GM18867 (cell line): ENCODE data around the gene GNLY.

Experiments
- ATAC-seq: cut with Tn5 transposase; IDR thresholded peaks from one replicate; pipeline ENCODE4 v1.9.1; 2021; ENCODE audit warnings: mild to moderate bottlenecking, moderate library complexity; ENCODE audit not compliant: unreplicated experiment

Gene GNLY

GRCh38 chr2:85741211-85741832 lies 47.2 kb downstream of the GNLY start:
- ATAC-seq, result no peak

GRCh38 chr2:85741833-85742455 lies 47.8 kb downstream of the GNLY start:
- ATAC-seq, result no peak

- no peak for ATAC-seq
These were observed 49.3 kb downstream of the GNLY start for GRCh38 chr2:85743304-85743978.

GRCh38 chr2:85744055-85744454 lies 49.9 kb downstream of the GNLY start:
- no peak for ATAC-seq

DNA sequence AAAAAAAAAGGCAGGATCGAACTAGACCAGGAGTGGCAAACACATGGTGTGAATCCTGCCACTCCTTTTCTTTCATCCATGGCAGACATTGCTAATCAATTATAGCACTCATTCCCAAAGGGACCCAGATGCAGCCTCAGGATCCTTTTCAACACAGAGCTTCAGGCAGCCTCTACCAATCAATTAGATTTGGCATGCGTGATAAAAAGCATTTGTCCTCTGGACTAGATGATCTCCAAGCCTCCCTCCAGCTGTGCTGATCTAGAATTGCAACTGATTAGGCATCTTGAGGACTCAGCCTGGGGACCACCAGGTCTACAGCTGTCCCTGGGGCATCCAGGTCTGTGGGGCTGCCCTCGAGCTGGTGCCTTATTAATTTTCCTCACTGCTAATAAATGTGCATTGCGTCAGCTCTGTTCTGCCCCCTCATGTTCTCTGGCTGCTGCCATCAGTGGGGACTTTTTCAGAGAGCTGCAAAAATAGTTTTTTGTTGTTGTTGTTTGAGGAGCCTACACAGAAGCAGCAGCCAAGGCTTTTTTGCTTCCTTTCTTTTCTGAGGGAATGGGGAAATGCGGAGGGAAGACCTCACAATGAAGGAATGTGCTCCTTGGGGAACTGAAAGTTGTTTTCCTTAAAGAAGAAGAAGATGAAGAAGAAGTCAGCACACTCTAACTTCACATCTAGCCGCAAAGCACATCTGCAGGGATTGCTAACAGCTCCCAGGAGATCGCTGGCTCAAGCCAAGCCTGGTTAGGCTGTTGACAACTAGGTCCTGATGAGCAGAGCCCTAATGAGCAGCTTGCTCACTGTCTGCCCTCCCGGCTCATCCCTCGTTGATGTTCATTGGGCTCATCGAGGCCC lies 50.8 kb downstream of the GNLY start:
- ATAC-seq, result no peak

GRCh38 chr2:85745619-85746018 lies 51.5 kb downstream of the GNLY start:
- ATAC-seq, result no peak

GRCh38 chr2:85746321-85747004 lies 52.3 kb downstream of the GNLY start:
- no peak for ATAC-seq

DNA sequence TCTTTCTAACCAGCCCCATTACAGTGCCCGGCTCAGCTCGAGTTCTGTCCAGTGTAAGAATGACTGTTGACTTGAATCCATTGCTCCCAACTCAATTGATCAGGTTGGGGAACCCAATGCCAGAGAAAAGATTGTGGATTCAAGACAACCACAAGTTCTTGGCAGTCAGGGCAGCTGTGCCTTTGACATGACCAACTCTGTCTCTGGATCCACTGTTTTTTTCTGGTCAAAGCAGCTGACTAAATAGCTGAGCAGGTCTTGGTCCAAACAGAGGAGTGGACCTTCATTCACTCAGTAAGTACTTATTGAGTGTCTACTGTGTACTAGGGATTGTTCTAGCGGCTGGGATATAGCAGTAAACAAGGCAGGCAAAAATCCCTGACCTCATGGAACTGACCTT lies 53.3 kb downstream of the GNLY start:
- ATAC-seq, result no peak

DNA sequence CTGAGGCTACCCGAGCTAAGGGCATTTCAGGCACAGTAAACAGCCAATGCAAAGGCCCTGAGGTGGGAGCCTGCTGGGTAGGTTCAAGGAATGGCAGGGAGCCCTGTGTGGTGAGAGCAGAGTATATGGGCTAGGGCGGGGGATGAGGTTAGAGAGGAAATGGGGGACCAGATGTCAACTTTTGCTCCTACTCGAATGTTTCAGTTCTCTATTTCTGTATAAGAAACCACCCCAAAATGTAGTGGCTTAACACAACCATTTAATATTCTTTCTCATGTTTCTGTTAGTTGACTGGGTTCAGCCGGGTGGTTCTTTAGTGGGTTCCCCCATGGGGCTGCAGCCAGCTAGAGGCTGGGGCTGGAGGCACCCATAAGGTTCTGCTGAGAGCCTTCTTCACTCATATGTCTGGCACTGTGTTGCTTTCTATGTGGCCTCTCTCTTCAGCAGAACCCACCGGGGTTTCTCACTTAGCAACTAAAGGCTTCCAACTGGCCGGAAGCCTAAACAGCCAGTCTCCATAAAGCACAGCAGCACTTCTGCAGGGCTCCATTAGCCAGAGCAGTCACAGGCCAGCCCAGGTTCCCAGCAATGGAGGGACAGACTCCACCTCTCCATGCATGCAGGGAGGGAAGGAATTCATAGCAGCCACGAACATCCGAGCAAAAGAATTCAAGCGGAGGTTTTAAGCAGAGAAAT lies 54.0 kb downstream of the GNLY start:
- ATAC-seq, result peak; percentile 80
